HG03457 (cell line): ENCODE data around the gene PLPPR3.
"Not testable (repeated sequence)": the region's sequence is repeated elsewhere in the genome, so short reads cannot be mapped to it uniquely, and the experiment has no call there.

Experiments used
- ATAC-seq: cut with Tn5 transposase; IDR thresholded peaks from one replicate; pipeline ENCODE4 v1.9.1; 2021; ENCODE audit warnings: moderate number of reproducible peaks; ENCODE audit not compliant: unreplicated experiment

The PLPPR3 gene

DNA sequence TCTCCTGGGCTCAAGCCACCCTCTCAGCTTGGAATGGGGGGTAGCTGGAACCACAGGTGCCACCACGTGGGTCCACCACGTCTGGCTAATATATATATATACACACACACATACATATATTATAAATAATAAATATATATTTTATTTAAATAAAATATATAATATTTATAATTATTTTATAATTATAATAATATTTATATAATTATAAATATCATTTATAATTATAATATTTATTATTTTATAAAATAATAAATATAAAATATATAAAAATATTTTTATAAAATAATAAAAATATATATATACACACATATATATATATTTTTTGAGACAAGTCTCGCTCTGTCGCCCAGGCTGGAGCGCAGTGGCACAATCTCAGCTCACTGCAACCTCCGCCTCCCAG lies 32.8 kb upstream of the PLPPR3 start:
- no peak for ATAC-seq

DNA sequence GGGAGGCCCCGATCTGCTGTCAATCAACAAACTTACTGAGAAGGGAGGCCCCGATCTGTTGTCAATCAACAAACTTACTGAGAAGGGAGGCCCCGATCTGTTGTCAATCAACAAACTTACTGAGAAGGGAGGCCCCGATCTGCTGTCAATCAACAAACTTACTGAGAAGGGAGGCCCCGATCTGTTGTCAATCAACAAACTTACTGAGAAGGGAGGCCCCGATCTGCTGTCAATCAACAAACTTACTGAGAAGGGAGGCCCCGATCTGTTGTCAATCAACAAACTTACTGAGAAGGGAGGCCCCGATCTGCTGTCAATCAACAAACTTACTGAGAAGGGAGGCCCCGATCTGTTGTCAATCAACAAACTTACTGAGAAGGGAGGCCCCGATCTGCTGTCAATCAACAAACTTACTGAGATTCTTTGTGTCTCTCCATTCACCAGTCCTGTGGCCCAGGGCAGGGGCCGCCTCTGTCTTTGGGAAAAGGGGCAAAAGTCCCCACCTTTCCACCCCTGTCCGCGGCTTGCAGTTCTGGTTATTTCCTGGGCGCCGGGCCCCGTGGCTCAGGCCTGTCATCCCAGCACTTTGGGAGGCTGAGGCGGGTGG lies 32.0 kb upstream of the PLPPR3 start:
- ATAC-seq = not testable (repeated sequence)

DNA sequence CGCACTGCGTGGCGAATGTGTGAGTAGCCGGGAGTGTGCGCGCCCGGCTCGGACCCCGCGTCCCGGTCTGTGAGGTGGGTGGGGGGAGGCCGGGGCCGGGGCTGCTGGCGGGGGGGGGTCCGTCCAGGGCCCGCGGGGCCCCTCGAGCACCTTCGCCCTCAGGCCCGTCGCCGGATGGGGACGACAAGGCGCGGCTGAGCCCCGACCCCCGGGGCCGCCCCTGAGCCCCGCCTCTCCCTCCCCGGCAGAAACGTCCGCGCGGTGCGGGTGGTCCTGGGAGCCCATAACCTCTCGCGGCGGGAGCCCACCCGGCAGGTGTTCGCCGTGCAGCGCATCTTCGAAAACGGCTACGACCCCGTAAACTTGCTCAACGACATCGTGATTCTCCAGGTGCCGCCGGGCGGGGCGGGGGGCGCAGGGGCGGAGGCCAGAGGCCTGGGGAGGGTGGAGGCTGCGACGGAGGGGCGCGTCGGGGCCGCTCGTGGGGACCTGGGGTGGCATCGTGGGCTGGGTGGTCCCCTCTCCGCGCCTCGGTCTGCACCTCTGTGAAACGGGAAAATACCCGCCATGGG lies 31.3 kb upstream of the PLPPR3 start:
- no peak for ATAC-seq

DNA sequence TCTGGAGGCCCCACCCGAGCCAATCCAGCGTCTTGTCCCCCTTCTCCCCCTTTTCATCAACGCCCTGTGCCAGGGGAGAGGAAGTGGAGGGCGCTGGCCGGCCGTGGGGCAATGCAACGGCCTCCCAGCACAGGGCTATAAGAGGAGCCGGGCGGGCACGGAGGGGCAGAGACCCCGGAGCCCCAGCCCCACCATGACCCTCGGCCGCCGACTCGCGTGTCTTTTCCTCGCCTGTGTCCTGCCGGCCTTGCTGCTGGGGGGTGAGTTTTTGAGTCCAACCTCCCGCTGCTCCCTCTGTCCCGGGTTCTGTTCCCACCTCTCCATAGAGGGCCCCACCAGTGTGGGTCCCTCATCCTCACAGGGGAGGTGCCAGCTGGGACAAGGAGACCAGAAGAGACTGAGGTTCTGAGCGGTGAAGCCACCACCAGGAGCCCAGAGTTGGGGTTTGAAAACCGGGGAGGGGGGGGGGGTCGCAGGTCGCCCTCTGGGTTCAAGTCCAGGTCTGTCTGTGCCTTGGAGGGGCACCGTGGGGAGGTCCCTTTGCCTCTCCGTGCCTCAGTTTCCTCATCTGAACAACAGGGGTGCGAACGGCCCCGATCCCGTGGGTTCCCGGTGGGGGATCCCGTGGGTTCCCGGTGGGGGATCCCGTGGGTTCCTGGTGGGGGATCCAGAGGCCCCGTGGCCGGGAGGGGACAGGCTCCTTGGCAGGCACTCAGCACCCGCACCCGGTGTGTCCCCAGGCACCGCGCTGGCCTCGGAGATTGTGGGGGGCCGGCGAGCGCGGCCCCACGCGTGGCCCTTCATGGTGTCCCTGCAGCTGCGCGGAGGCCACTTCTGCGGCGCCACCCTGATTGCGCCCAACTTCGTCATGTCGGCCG lies 30.6 kb upstream of the PLPPR3 start, which contains the start of gene ELANE:
TSS of gene ELANE (plus strand) at position 168 of the 878 bp plus-strand sequence. CDS start at position 194, 26 bp downstream.
- no peak for ATAC-seq

DNA sequence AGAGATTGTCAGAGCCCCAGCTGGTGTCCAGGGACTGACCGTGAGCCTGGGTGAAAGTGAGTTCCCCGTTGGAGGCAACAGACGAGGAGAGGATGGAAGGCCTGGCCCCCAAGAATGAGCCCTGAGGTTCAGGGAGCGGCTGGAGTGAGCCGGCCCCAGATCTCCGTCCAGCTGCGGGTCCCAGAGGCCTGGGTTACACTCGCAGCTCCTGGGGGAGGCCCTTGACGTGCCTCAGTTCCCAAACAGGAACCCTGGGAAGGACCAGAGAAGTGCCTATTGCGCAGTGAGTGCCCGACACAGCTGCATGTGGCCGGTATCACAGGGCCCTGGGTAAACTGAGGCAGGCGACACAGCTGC lies 29.2 kb upstream of the PLPPR3 start:
- ATAC-seq = no peak

DNA sequence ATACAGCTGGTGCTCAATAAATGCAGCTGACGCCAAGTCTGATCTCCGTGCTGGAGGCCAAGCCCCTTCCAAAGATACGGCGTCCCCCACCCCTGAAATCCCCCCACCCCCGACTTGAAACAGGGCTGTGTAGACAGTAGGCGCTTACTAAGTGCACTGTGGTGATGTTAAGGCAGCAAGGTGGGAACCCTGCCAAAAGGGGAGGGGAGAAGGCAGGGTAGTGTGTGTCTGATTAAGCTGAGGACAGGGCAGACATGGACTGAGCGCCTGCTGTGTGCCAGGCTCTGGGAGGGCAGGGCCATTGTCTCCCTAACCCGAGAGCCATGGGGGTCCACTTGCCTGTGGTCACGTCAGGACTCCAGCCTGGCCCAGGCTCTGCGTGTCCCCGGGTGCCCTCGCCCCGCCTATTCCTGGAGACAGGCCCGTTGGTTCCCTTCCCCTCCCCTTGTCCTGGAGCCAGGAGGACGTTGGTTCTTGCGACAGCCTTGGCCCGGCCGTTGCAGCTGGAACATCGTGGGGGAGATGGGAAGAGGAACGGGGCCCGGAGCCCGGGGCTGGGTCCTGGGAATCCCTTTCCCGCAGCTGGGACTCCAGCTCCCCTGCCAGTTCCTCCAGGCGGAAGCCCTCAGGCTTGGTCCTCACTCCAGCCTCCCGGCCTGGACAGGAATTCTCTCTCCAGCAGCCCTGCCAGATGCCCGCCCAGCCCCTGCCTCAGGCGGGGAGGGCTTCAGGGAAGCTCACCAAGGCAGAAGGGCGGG lies 28.6 kb upstream of the PLPPR3 start:
- ATAC-seq = no peak

DNA sequence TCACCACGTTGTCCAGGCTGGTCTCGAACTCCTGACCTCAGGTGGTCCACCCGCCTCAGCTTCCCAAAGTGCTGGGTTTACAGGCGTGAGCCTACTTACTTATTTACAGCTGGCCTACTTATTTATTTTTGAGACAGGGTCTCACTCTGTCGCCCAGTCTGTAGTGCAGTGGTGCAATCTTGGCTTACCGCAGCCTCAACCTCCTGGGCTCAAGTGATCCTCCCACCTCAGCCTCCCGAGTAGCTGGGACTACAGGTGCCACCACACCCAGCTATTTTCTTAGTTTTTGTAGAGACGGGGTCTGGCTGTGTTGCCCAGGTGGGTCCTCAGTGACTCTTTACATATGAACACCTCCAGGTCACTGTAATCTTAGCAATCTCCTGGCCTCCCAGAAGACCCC lies 27.4 kb upstream of the PLPPR3 start:
- ATAC-seq = not testable (repeated sequence)

DNA sequence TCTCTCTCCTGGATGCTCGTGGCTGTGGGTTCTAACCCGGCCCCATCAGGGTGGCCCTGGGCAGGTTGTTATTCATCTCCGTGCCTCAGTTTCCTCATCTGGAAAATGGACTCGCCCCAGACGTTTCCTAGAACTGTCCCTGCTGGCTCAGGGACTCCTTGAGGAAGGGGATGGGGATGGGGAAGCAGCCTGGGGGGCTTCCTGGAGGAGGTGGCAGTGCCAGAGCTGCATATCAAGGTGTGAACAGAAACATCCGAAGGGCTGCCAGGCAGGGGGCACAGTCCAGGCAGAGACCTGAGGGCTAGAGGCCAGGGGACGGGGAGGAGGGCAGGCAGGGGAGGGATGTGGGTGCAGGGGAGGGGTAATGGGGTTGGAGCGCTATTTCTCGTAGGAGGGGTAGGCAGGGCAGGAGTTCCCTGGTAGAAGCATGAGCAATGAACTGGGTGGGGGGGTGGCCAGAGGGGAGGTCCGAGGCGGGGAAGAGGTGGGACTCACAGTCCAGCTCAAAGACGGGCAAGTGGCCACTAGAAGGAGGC lies 26.7 kb upstream of the PLPPR3 start:
- no peak for ATAC-seq

DNA sequence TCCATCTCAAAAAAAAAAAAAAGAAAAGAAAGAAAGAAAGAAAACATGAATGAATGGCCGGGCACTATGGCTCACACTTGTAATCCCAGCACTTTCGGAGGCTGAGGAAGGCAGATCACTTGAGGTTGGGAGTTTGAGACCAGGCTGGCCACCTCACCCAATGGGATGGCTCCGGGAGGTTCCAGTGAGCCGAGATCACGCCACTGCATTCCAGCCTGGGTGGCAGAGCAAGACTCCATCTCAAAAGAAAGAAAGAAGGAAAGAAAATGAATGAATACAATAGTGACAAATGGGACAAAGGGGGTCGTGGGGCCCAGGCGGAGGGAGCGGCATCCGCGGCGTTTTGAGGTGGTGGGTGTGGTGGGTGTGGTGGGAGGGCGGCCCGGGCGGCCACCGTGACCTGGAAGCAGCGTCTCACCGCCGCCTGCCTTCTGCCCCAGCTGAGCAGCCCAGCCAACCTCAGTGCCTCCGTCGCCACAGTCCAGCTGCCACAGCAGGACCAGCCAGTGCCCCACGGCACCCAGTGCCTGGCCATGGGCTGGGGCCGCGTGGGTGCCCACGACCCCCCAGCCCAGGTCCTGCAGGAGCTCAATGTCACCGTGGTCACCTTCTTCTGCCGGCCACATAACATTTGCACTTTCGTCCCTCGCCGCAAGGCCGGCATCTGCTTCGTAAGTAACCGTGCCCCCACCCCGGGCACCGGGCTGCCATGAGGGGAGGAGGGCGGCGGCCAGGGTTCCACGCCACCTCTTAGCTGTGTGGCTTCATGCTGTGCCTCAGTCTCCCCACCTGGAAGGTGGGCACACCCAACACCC lies 24.2 kb upstream of the PLPPR3 start:
- no peak for ATAC-seq

DNA sequence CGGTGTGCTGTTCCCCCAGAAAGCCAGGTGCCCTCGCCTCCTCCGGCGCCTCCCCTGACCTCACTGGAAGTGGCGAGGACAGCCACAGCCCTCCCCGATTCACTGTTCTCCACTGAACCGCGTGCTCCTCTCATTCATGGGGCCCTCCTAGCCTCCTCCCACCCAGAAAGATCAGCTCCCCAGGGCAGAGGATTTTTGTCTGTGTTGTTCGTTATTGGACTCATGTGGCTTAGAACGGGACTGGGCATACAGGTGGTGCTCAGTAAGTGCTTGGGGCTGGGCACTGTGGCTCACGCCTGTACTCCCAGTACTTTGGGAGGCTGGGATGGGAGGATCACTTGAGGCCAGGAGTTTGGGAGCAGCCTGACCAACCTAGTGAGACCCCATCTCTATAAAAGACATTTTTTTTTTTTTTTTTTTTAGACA lies 22.8 kb upstream of the PLPPR3 start:
- ATAC-seq = no peak

DNA sequence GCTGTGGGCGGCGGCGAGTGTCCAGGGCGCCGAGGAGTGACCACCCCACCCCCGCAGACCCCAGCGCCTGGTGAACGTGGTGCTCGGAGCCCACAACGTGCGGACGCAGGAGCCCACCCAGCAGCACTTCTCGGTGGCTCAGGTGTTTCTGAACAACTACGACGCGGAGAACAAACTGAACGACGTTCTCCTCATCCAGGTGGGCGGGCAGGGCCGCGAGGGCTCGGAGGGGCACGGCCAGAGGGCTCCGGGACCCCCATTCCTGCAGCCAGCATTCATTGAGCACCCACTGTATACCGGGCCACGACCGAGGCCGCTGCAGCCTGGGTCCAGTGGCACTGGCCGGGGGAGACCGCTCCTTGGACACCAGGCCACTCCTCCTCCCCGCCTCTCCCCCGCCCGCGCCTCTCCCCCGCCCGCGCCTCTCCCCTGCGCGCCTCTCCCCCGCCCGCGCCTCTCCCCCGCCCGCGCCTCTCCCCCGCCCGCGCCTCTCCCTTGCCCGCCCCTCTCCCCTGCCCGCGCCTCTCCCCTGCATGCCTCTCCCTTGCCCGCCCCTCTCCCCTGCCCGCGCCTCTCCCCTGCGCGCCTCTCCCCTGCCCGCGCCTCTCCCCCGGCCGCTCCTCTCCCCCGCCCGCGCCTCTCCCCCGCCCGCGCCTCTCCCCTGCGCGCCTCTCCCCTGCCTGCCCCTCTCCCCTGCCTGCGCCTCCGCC lies 22.2 kb upstream of the PLPPR3 start:
- no peak for ATAC-seq

DNA sequence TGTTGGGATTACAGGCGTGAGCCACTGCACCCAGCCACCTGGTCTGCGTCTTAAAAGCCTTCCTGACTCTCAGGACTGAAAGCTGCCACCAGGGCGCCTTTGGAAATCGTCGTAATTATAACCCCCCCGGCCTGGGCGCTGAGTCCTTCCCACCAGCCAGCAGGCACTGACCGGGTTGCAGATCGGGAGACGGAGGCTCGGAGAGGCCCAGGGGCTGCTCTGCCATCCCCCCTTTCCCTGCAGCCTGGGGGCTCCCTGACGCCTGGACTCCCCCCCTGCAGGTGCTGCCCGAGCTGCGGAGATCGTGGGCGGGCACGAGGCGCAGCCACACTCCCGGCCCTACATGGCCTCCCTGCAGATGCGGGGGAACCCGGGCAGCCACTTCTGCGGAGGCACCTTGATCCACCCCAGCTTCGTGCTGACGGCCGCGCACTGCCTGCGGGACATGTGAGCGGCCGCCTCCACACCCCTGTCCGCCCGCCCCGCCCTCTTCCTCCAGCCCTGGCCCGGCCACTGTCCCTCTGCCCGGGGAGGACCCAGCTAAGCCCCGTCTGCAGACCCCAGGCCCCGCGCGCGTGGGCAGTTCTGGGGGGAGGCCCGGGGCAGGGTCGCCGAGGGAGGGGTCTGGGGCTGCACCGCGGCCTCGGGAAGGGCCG lies 21.6 kb upstream of the PLPPR3 start:
- ATAC-seq = no peak

DNA sequence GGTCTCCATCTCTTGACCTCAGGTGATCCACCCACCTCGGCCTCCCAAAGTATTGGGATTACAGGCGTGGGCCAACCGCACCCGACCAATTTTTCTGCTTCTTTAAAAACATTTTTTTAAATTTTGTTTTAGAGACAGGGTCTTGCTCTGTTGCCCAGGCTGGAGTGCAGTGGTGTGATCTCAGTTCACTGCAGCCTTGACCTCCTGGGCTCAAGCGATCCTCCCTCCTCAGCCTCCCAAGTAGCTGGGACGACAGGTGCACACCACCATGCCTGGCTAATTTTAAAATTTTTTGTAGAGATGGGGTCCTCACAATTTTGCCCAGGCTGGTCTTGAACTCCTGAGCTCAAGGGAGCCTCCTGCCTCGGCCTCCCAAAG lies 21.0 kb upstream of the PLPPR3 start:
- ATAC-seq = not testable (repeated sequence)

DNA sequence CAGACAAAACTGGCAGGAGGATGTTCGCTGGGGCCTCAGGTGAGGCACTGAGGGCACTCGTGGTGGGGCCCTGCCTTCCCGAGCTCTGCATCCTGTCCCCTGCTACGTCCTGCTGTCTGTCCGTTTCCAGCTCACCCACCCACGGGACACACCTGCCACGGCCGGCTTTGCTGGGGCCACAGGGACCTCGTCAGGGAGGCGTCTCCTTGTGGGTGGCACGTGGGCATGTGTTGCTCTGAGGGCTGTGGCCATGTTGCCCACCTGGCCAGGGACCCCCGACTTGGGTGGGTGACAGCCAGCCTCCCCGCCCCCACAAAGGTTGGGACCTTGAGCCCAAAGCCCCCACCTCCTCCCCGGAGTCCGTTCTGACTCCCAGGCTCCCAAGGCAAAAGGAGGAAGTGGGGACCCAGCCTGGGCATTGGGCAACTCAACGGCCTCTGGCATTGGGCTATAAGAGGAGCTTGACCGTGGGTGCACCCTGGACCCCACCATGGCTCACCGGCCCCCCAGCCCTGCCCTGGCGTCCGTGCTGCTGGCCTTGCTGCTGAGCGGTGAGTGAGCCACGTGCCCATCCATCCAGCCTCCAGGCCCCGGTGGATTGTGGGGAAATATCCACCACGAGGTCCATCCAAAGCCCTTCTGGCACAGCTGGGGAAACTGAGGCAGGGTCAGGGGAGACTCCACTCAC lies 18.9 kb upstream of the PLPPR3 start, which contains the start of gene PRTN3:
TSS of gene PRTN3 (plus strand) at position 481 of the 688 bp plus-strand sequence. CDS start at position 491, 10 bp downstream.
- no peak for ATAC-seq

DNA sequence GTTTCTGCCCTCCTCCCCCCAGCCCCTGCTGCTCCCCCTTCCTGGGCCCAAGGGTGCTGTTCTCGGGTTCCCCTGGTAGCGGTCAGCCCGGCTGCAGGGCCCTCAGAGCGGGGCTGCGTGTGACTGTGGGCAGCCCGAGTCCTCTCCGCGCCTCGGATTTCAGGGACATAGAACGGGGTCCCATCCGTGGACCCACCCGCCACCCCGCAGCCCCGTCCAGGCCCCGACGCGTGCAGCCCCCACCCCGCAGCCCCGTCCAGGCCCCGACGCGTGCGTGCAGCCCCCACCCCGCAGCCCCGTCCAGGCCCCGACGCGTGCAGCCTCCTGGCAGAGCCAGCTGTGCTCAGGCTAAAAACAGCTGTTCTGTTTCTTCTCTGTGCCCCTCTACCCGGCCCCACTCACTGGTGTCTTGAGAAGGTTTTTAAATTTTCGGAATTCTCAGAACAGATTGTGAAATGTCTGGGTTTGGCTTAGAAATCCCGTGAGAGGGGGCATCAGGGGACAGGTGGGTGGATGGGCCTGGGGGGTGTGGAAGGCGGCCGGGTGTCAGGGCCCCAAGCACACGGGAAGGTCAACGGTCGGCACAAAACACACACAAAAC lies 13.6 kb upstream of the PLPPR3 start:
- ATAC-seq = no peak

DNA sequence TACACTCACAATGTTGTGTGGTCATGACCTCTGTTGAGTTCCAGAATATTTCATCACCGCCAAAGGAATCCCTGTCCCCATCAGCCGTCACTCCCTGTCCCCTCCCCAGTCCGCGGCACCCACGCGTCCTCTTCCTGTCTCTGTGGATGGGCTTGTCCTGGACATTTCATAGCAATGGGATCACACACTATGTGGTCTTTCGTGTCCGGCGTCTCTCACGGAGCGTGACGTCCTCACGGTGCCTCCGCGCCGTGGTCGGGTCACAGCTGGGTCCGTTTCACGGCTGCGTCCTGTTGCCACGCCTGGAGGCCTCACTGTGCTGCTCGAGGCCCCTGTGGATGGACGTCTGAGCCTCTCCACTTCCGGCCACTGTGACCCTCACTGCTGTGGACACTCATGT lies 12.5 kb upstream of the PLPPR3 start:
- no peak for ATAC-seq

DNA sequence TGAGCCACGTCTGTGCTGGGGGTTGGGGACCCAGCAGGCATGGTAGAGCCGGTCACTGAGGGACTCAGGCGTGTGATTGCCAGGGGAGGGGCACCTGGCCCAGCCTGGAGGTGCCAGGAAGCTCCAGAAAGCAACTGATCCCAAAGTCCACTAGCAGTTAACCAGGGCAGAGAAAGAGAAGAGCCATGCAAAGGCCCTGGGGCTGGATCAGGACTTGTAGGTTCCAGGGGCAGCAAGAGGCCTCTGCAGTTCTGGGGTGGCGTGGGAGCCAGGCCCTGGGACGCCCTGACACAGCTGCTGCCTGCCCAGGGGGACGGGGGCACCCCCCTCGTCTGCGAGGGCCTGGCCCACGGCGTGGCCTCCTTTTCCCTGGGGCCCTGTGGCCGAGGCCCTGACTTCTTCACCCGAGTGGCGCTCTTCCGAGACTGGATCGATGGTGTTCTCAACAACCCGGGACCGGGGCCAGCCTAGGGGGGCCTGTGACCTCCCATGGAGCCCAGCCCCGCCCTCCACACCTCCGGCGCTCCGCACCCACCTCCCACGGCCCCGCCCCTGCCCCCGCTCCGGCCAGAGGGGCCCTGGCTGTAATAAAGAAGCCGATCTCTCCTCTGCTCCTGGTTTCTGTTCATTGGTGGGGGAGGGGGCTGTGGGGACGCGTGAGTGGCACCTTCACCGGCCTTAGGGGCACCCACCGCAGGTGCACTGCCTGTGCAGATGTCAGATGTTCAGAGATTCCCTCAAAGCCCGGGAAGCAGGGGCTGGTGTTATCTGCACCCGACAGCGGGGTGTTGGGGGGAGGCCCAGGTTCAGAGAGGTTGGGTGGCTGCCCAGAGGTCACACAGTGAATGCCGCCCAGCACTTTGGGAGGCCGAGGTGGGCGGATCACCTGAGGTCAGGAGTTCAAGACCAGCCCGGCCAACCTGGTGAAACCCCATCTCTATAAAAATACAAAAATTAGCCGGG lies 9.9 kb upstream of the PLPPR3 start:
- no peak for ATAC-seq
